Panc1 (cell line): ENCODE results near the gene CLPX.
"Not testable (repeated sequence)": the region's sequence is repeated elsewhere in the genome, so short reads cannot be mapped to it uniquely, and the experiment has no call there.

ENCODE experiments used
- CTCF ChIP-seq: fragments of 450-650 bp; IDR thresholded peaks from 2 replicates; pipeline ENCODE4 v1.5.1; 2017; ENCODE audit warnings: mild to moderate bottlenecking
- REST ChIP-seq, 2 experiments: IDR thresholded peaks; 2 replicates each; pipeline ENCODE4 v1.6.1; 2011 to 2012; ENCODE audit warnings: low read depth in 2 of 2, control low read depth in 1 of 2, low read length in 1 of 2, mild to moderate bottlenecking in 1 of 2, moderate library complexity in 1 of 2; ENCODE audit not compliant: insufficient read depth in 1 of 2

DNA sequence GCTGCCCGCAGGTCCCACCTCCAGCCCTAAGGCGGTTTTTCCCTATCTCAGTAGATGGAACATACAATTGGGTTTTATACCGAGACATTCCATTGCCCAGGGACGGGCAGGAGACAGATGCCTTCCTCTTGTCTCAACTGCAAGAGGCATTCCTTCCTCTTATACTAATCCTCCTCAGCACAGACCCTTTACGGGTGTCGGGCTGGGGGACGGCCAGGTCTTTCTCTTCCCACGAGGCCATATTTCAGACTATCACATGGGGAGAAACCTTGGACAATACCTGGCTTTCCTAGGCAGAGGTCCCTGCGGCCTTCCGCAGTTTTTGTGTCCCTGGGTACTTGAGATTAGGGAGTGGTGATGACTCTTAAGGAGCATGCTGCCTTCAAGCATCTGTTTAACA lies 41.8 kb upstream of the CLPX start:
- TF ChIP-seq REST (IDR thresholded peaks at IDR 0.05; ENCODE audit: insufficient read depth in 1 of 2, low read depth in 2 of 2, low read length in 1 of 2); CTCF: not testable (repeated sequence)
